Activated T-cell treated with anti-CD3 and anti-CD28 coated beads, Interleukin-2, amount 50 U/mL, for 72 hours (primary cell): Measurements from ENCODE around the gene ITGB1. TPM values are rescaled to one million over a fixed set of nuclear protein-coding genes. Genes with fewer than 3 reads are reported as not detected.

Source experiments
- ATAC-seq, 2 donors: fragments of 150-1000 bp; cut with Tn5 transposase; replicated peaks in 1 of 2; 2 replicates each; pipeline ENCODE4 v1.10.0; 2021; ENCODE audit warnings: moderate library complexity in 2 of 2, mild to moderate bottlenecking in 1 of 2
- DNase-seq, 2 donors: peaks; one replicate each; pipeline ENCODE4 v3.0.0; 2021 to 2022; ENCODE audit warnings: mixed read lengths in 1 of 2
- H3K27ac Mint-ChIP-seq: one replicate; pipeline ENCODE4 v1.8.0; 2022; ENCODE audit warnings: mild to moderate bottlenecking, moderate library complexity, mixed read lengths
- H3K27me3 Mint-ChIP-seq: one replicate; pipeline ENCODE4 v1.8.0; 2022; ENCODE audit warnings: low read depth, mixed read lengths
- H3K36me3 Mint-ChIP-seq, 2 donors: one replicate each; pipeline ENCODE4 v1.8.0; 2022; ENCODE audit warnings: mixed read lengths in 2 of 2, mild to moderate bottlenecking in 1 of 2; ENCODE audit not compliant: insufficient read depth in 2 of 2
- H3K4me1 Mint-ChIP-seq: one replicate; pipeline ENCODE4 v1.8.0; 2022; ENCODE audit warnings: low read depth, mixed read lengths
- H3K4me3 Mint-ChIP-seq, 2 donors: one replicate each; pipeline ENCODE4 v1.8.0; 2022; ENCODE audit warnings: mild to moderate bottlenecking in 2 of 2, mixed read lengths in 2 of 2, moderate library complexity in 2 of 2
- H3K9me3 Mint-ChIP-seq, 2 donors: one replicate each; pipeline ENCODE4 v1.8.0; 2022; ENCODE audit warnings: mixed read lengths in 2 of 2
- total RNA-seq, 2 donors: library from RNA; stranded (reverse); gene quantifications; one replicate each; pipeline ENCODE4 v1.2.3, GENCODE V29; 2022

Gene ITGB1
- total RNA-seq, 2 donors from 2014 or later = 52.3 to 91.2 TPM

- Mint-ChIP-seq H3K9me3 (no peaks in the 10 kb centered on the region), H3K4me1 (peaks cover 60% of the 10 kb centered on the region), H3K36me3 (no peaks in the 10 kb centered on the region), H3K27ac (peak overlapping the region; percentile 74), H3K4me3 (peak overlapping the region; percentile 74 to 81), H3K27me3 (peaks cover 11% of the 10 kb centered on the region)
- DNase-seq (no peak), ATAC-seq (no peak)
Measured at GRCh38 chr10:32956365-32957197, 1.4 kb downstream of the ITGB1 start.

- H3K27me3 Mint-ChIP-seq = peaks cover 11% of the 10 kb centered on the region
- peaks cover 68% of the 10 kb centered on the region for H3K4me1 Mint-ChIP-seq
- H3K36me3 Mint-ChIP-seq = no peaks in the 10 kb centered on the region
- DNase-seq = no peak
- no peak for ATAC-seq
- peak overlapping the region; percentile 74 to 81 for H3K4me3 Mint-ChIP-seq
- H3K9me3 Mint-ChIP-seq = no peaks in the 10 kb centered on the region
- peak overlapping the region; percentile 89 for H3K27ac Mint-ChIP-seq
Measured at GRCh38 chr10:32955790-32956189, 2.2 kb downstream of the ITGB1 start.

GRCh38 chr10:32955299-32955772 lies 2.7 kb downstream of the ITGB1 start:
- Mint-ChIP-seq H3K27me3 (peaks cover 8% of the 10 kb centered on the region), H3K4me1 (peaks cover 70% of the 10 kb centered on the region), H3K27ac (peak overlapping the region; percentile 89), H3K9me3 (no peaks in the 10 kb centered on the region), H3K36me3 (no peaks in the 10 kb centered on the region), H3K4me3 (peak overlapping the region; percentile 17 to 74)
- ATAC-seq (no peak), DNase-seq (no peak)

GRCh38 chr10:32954545-32955298 lies 3.3 kb downstream of the ITGB1 start:
- Mint-ChIP-seq H3K9me3 (no peaks in the 10 kb centered on the region), H3K4me3 (peak overlapping the region; percentile 17 to 74), H3K4me1 (peaks cover 67% of the 10 kb centered on the region)

GRCh38 chr10:32954080-32954479 lies 4.0 kb downstream of the ITGB1 start:
- no peak for ATAC-seq
- Mint-ChIP-seq H3K36me3 (no peaks in the 10 kb centered on the region), H3K27me3 (no peaks in the 10 kb centered on the region), H3K4me3 (peak overlapping the region; percentile 67 to 74), H3K4me1 (peaks cover 64% of the 10 kb centered on the region), H3K9me3 (no peaks in the 10 kb centered on the region), H3K27ac (peak overlapping the region; percentile 80)
- peak in 1 of 2 donors; percentile 10 for DNase-seq

More at GRCh38 chr10:32954545-32955298, 3.3 kb downstream of the ITGB1 start:
- Mint-ChIP-seq H3K36me3 (no peaks in the 10 kb centered on the region), H3K27me3 (peaks cover 2% of the 10 kb centered on the region), H3K27ac (peak overlapping the region; percentile 35)
- no peak for DNase-seq
- ATAC-seq = no peak

GRCh38 chr10:32953277-32953927 lies 4.6 kb downstream of the ITGB1 start:
- Mint-ChIP-seq H3K4me3 (peak overlapping the region; percentile 67 to 74), H3K27me3 (no peaks in the 10 kb centered on the region), H3K27ac (peak overlapping the region; percentile 80), H3K36me3 (no peaks in the 10 kb centered on the region), H3K9me3 (no peaks in the 10 kb centered on the region), H3K4me1 (peaks cover 65% of the 10 kb centered on the region)
- DNase-seq (no peak), ATAC-seq (no peak)

- H3K9me3 Mint-ChIP-seq = no peaks in the 10 kb centered on the region
Measured at GRCh38 chr10:32952541-32953276, 5.3 kb downstream of the ITGB1 start.

GRCh38 chr10:32952094-32952493 lies 5.9 kb downstream of the ITGB1 start:
- peak overlapping the region in 1 of 2 donors; percentile 82 for H3K4me3 Mint-ChIP-seq
- no peaks in the 10 kb centered on the region for H3K27me3 Mint-ChIP-seq
- ATAC-seq (no peak), DNase-seq (no peak)
- H3K27ac Mint-ChIP-seq = peak overlapping the region; percentile 88
- no peaks in the 10 kb centered on the region for H3K9me3 Mint-ChIP-seq
- peaks cover 73% of the 10 kb centered on the region for H3K4me1 Mint-ChIP-seq
- no peaks in the 10 kb centered on the region for H3K36me3 Mint-ChIP-seq

More at GRCh38 chr10:32952541-32953276, 5.3 kb downstream of the ITGB1 start:
- no peaks in the 10 kb centered on the region for H3K36me3 Mint-ChIP-seq
- ATAC-seq = no peak
- peaks cover 72% of the 10 kb centered on the region for H3K4me1 Mint-ChIP-seq
- H3K4me3 Mint-ChIP-seq = peak overlapping the region in 1 of 2 donors; percentile 74
- H3K27me3 Mint-ChIP-seq = no peaks in the 10 kb centered on the region
- peak overlapping the region; percentile 88 for H3K27ac Mint-ChIP-seq
- no peak for DNase-seq

GRCh38 chr10:32951111-32951510 lies 6.9 kb downstream of the ITGB1 start:
- Mint-ChIP-seq H3K36me3 (no peaks in the 10 kb centered on the region), H3K27ac (peak overlapping the region; percentile 98), H3K4me3 (peak overlapping the region; percentile 45 to 82), H3K4me1 (peaks cover 69% of the 10 kb centered on the region), H3K9me3 (no peaks in the 10 kb centered on the region), H3K27me3 (no peaks in the 10 kb centered on the region)
- DNase-seq = no peak
- no peak for ATAC-seq

GRCh38 chr10:32950591-32951108 lies 7.4 kb downstream of the ITGB1 start:
- peak overlapping the region; percentile 45 to 82 for H3K4me3 Mint-ChIP-seq
- no peaks in the 10 kb centered on the region for H3K27me3 Mint-ChIP-seq
- peaks cover 68% of the 10 kb centered on the region for H3K4me1 Mint-ChIP-seq
- peak overlapping the region; percentile 98 for H3K27ac Mint-ChIP-seq
- no peaks in the 10 kb centered on the region for H3K36me3 Mint-ChIP-seq
- DNase-seq (no peak), ATAC-seq (no peak)
- H3K9me3 Mint-ChIP-seq = no peaks in the 10 kb centered on the region

- no peak for DNase-seq
- peak overlapping the region; percentile 73 for H3K27ac Mint-ChIP-seq
- H3K4me3 Mint-ChIP-seq = peak overlapping the region; percentile 48 to 59
- H3K4me1 Mint-ChIP-seq = peaks cover 56% of the 10 kb centered on the region
- no peaks in the 10 kb centered on the region for H3K27me3 Mint-ChIP-seq
- no peaks in the 10 kb centered on the region for H3K36me3 Mint-ChIP-seq
- no peaks in the 10 kb centered on the region for H3K9me3 Mint-ChIP-seq
- no peak for ATAC-seq
Measured at GRCh38 chr10:32949221-32949678, 8.8 kb downstream of the ITGB1 start.

- peaks cover 54% of the 10 kb centered on the region for H3K4me1 Mint-ChIP-seq
- no peaks in the 10 kb centered on the region for H3K36me3 Mint-ChIP-seq
- ATAC-seq (peak; percentile 55 to 69), DNase-seq (no peak)
- no peaks in the 10 kb centered on the region for H3K27me3 Mint-ChIP-seq
- H3K27ac Mint-ChIP-seq = peak overlapping the region; percentile 93
- H3K4me3 Mint-ChIP-seq = peak overlapping the region; percentile 57 to 74
- H3K9me3 Mint-ChIP-seq = no peaks in the 10 kb centered on the region
Measured at GRCh38 chr10:32948451-32948850, 9.6 kb downstream of the ITGB1 start.
